Lung (tissue), 12 donors: ENCODE results near the gene PCDHGC4. TPM values are rescaled to one million over a fixed set of nuclear protein-coding genes. Genes with fewer than 3 reads are reported as not detected.

Experiments used
- ATAC-seq: fragments of 200-7000 bp; cut with Tn5 transposase; one replicate; pipeline ENCODE4 v1.9.1; 2020; ENCODE audit warnings: moderate number of reproducible peaks; ENCODE audit not compliant: insufficient read depth, low FRiP score
- DNase-seq, 3 donors: peaks; one replicate each; pipeline ENCODE4 v3.0.0-alpha.2; 2013 to 2017
- H3K27ac ChIP-seq, 2 donors: one replicate each; pipeline ENCODE4 v1.5.1; 2013; ENCODE audit warnings: mild to moderate bottlenecking in 2 of 2, moderate library complexity in 2 of 2, control low read depth in 1 of 2, inconsistent platforms in 1 of 2, low read depth in 1 of 2, low read length in 1 of 2
- H3K27me3 ChIP-seq, 3 donors: one replicate each; pipeline ENCODE4 v1.5.1; 2013; ENCODE audit warnings: low read length in 2 of 3; ENCODE audit not compliant: control insufficient read depth in 3 of 3, insufficient read depth in 3 of 3
- H3K36me3 ChIP-seq, 4 donors: one replicate each; pipeline ENCODE4 v1.5.1; 2013; ENCODE audit warnings: low read length in 4 of 4, mild to moderate bottlenecking in 1 of 4, moderate library complexity in 1 of 4; ENCODE audit not compliant: control insufficient read depth in 4 of 4, insufficient read depth in 4 of 4
- H3K4me1 ChIP-seq, 5 donors: one replicate each; pipeline ENCODE4 v1.5.1; 2013; ENCODE audit warnings: low read length in 5 of 5, mild to moderate bottlenecking in 2 of 5, moderate library complexity in 1 of 5; ENCODE audit not compliant: control insufficient read depth in 5 of 5, insufficient read depth in 5 of 5
- H3K4me3 ChIP-seq: one replicate; pipeline ENCODE4 v1.5.1; 2013; ENCODE audit warnings: mild to moderate bottlenecking, control low read depth, moderate library complexity
- H3K9ac ChIP-seq, 2 donors: one replicate each; pipeline ENCODE4 v1.5.1; 2013; ENCODE audit warnings: low read length in 2 of 2, control low read depth in 1 of 2; ENCODE audit not compliant: insufficient read depth in 1 of 2
- H3K9me3 ChIP-seq, 4 donors: one replicate each; pipeline ENCODE4 v1.5.1; 2013; ENCODE audit warnings: low read length in 3 of 4, mild to moderate bottlenecking in 1 of 4, moderate library complexity in 1 of 4; ENCODE audit not compliant: control insufficient read depth in 4 of 4, insufficient read depth in 3 of 4
- CTCF ChIP-seq: IDR thresholded peaks from 2 replicates; pipeline ENCODE4 v1.5.1; 2012; ENCODE audit warnings: mild to moderate bottlenecking; ENCODE audit errors: control extremely low read depth, extremely low read depth
- WGBS, 2 donors: extraction: QIAGEN DNeasy Blood & Tissue Kit; methylation state at CpG; one replicate each; pipeline ENCODE4 v1.1.7; 2013; 5-methylcytosine and 5-hydroxymethylcytosine counted together
- polyA plus RNA-seq, 2 donors: library from polyadenylated mRNA; stranded (reverse); fragments of 200-250 nt; gene quantifications; one replicate each; pipeline ENCODE4 v1.2.1, GENCODE V29; 2013
- total RNA-seq, 2 donors: library from RNA; depleted of rRNA in 1 of 2; stranded (reverse); fragments of >200 nt in 1 of 2; gene quantifications; one replicate each; pipeline ENCODE4 v1.2.1, GENCODE V29; 2014 to 2021
- donor health status: control.
- donor health status: control.
- donor health status: Bipolar disorder and iron deficiency.
- donor health status: healthy.
- donor health status: DM: yes; HTN: yes; CAD: no.

The PCDHGC4 gene
- total and polyA plus RNA-seq, 4 donors, result 0.08 to 8.7 (median 1.7) TPM

GRCh38 chr5:141486091-141486490 is 1.3 kb downstream of the PCDHGC4 start:
- no peak for TF ChIP-seq CTCF

GRCh38 chr5:141487131-141487530 is 2.3 kb downstream of the PCDHGC4 start:
- H3K27me3 ChIP-seq, result peaks cover 0 to 54% (median 0%) of the 10 kb centered on the region in 3 donors

More at GRCh38 chr5:141486091-141486490, 1.3 kb downstream of the PCDHGC4 start:
- WGBS, 2 donors, result 86 to 95% methylated on average over 9 of the region's 9 CpGs
- H3K4me3 ChIP-seq, result no peak overlapping the region
- peaks cover 0 to 49% (median 0%) of the 10 kb centered on the region in 3 donors for H3K27me3 ChIP-seq
- H3K36me3 ChIP-seq, result peaks cover 0 to 33% (median 16%) of the 10 kb centered on the region in 4 donors
- no peak overlapping the region for H3K9ac ChIP-seq
- H3K27ac ChIP-seq, result no peak overlapping the region
- no peak for ATAC-seq
- H3K9me3 ChIP-seq, result peaks cover 0 to 14% (median 0%) of the 10 kb centered on the region in 4 donors
- no peak for DNase-seq
- peaks cover 3 to 33% (median 16%) of the 10 kb centered on the region in 5 donors for H3K4me1 ChIP-seq

GRCh38 chr5:141488591-141489561 is 4.0 kb downstream of the PCDHGC4 start, which contains the start of gene PCDHGC5:
TSS of gene PCDHGC5 (plus strand) at chr5:141489081. CDS start at chr5:141489241, 160 bp downstream.
- TF ChIP-seq CTCF, result no peak
- Histone ChIP-seq H3K4me1 (peaks cover 8 to 46% (median 13%) of the 10 kb centered on the region in 5 donors), H3K9me3 (peaks cover 0 to 14% (median 0%) of the 10 kb centered on the region in 4 donors), H3K36me3 (peaks cover 0 to 43% (median 20%) of the 10 kb centered on the region in 4 donors), H3K4me3 (no peak within 1 kb of the TSS), H3K9ac (no peak within 1 kb of the TSS), H3K27ac (peak within 1 kb of the TSS in 1 of 2 donors; percentile 3), H3K27me3 (peaks cover 0 to 60% (median 0%) of the 10 kb centered on the region in 3 donors)
- DNase-seq (no peak), ATAC-seq (no peak)
- 63 to 78% methylated on average over 14 of the region's 14 CpGs for WGBS, 2 donors

More at GRCh38 chr5:141487131-141487530, 2.3 kb downstream of the PCDHGC4 start:
- Histone ChIP-seq H3K9ac (no peak overlapping the region), H3K4me3 (no peak overlapping the region), H3K4me1 (peaks cover 6 to 37% (median 15%) of the 10 kb centered on the region in 5 donors), H3K27ac (no peak overlapping the region), H3K36me3 (peaks cover 0 to 39% (median 19%) of the 10 kb centered on the region in 4 donors), H3K9me3 (peaks cover 0 to 14% (median 0%) of the 10 kb centered on the region in 4 donors)
- ATAC-seq (no peak), DNase-seq (no peak)
- WGBS, 2 donors, result 85 to 87% methylated on average over 7 of the region's 7 CpGs
- TF ChIP-seq CTCF, result no peak
